Loucy (cell line): Measurements from ENCODE around the gene ENOX1.

Experiments used
- H2AFZ ChIP-seq: fragments of 200-600 bp; sonication (generic); 2 replicates; pipeline ENCODE4 v1.6.0; 2016; ENCODE audit warnings: antibody characterized with exemption, mild to moderate bottlenecking, low read length, moderate library complexity
- H3F3A ChIP-seq: fragments of 200-600 bp; 2 replicates; pipeline ENCODE4 v1.6.0; 2016; ENCODE audit warnings: antibody characterized with exemption, low read depth, mild to moderate bottlenecking
- H3K27me3 ChIP-seq: fragments of 200-600 bp; sonication (generic); 2 replicates; pipeline ENCODE4 v1.6.1; 2014; ENCODE audit warnings: low read length, mild to moderate bottlenecking; ENCODE audit not compliant: insufficient read depth, poor library complexity, severe bottlenecking
- H3K36me3 ChIP-seq: fragments of 200-600 bp; sonication (generic); 2 replicates; pipeline ENCODE4 v1.6.1; 2016; ENCODE audit warnings: low read length; ENCODE audit not compliant: insufficient read depth
- H3K4me1 ChIP-seq: fragments of 200-600 bp; sonication (generic); 2 replicates; pipeline ENCODE4 v1.5.1; 2014; ENCODE audit warnings: low read length, mild to moderate bottlenecking; ENCODE audit not compliant: insufficient read depth, poor library complexity, severe bottlenecking
- H3K4me2 ChIP-seq: fragments of 200-600 bp; sonication (generic); 2 replicates; pipeline ENCODE4 v1.6.0; 2014; ENCODE audit warnings: antibody characterized with exemption, low read length, low read depth, mild to moderate bottlenecking; ENCODE audit not compliant: poor library complexity, severe bottlenecking
- H3K4me3 ChIP-seq: fragments of 200-600 bp; sonication (generic); 2 replicates; pipeline ENCODE4 v1.5.1; 2014; ENCODE audit warnings: low read length, mild to moderate bottlenecking, mixed read lengths; ENCODE audit not compliant: poor library complexity, severe bottlenecking
- H3K79me2 ChIP-seq: fragments of 200-600 bp; sonication (generic); 2 replicates; pipeline ENCODE4 v1.6.1; 2014; ENCODE audit warnings: low read length; ENCODE audit not compliant: insufficient read depth
- H3K9ac ChIP-seq: fragments of 200-600 bp; sonication (generic); 2 replicates; pipeline ENCODE4 v1.6.0; 2014; ENCODE audit warnings: mild to moderate bottlenecking, low read depth, low read length, moderate library complexity; ENCODE audit not compliant: poor library complexity, severe bottlenecking
- H3K9me2 ChIP-seq: fragments of 200-600 bp; sonication (generic); replicated peaks from 2 replicates; pipeline ENCODE4 v1.6.1; 2016; ENCODE audit warnings: low read depth, low read length, mixed read lengths
- H3K9me3 ChIP-seq: fragments of 200-600 bp; sonication (generic); 2 replicates; pipeline ENCODE4 v1.6.1; 2014; ENCODE audit warnings: mild to moderate bottlenecking, antibody characterized with exemption, low read length, low read depth; ENCODE audit not compliant: insufficient read depth
- H4K20me1 ChIP-seq: fragments of 200-600 bp; sonication (generic); 2 replicates; pipeline ENCODE4 v1.6.0; 2014; ENCODE audit warnings: antibody characterized with exemption, low read length, mild to moderate bottlenecking; ENCODE audit not compliant: insufficient read depth, poor library complexity, severe bottlenecking
- EZH2phosphoT487 ChIP-seq: fragments of 200-600 bp; IDR thresholded peaks from 2 replicates; pipeline ENCODE4 v1.6.1; 2018; ENCODE audit warnings: antibody characterized with exemption, mild to moderate bottlenecking, moderate library complexity, borderline replicate concordance
- TF ChIP-seq, protein P1 (sequence below): fragments of 200-600 bp; sonication (generic); conservative IDR thresholded peaks from 2 replicates; pipeline ENCODE4 v1.5.1; 2014; ENCODE audit warnings: mild to moderate bottlenecking, antibody characterized with exemption, low read length

ENOX1 gene

DNA sequence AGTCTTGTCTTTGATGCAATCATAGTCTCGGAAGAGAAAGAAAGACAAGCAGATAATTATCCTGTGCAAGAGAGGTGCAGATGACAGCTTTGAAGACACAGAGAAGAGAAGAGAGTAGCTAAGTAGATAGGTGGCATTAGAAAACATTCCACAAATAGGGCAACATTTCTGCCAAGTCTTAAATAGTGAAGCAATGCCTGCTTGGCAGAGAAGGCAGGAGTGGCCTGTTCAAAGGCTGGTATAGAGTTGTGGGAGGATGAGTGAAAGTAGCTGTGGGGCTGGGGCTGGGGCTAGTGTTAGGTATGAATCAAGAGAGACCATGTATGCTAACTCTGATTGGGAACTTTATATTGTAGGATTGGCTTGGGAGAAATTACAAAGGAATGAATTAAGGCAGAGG lies 457.9 kb downstream of the ENOX1 start:
- Histone ChIP-seq H3K36me3 (no peaks in the 10 kb centered on the region), H4K20me1 (no peaks in the 10 kb centered on the region), H3K9ac (no peak overlapping the region), H2AFZ (no peak overlapping the region), H3K4me3 (no peak overlapping the region), H3K79me2 (no peaks in the 10 kb centered on the region), H3K4me1 (peaks cover 4% of the 10 kb centered on the region), H3K9me2 (no peaks in the 10 kb centered on the region), H3F3A (no peaks in the 10 kb centered on the region), H3K4me2 (no peak overlapping the region), H3K9me3 (no peaks in the 10 kb centered on the region), H3K27me3 (no peaks in the 10 kb centered on the region)
- no peak for TF ChIP-seq EZH2phosphoT487
- TF ChIP-seq, protein P1, sequence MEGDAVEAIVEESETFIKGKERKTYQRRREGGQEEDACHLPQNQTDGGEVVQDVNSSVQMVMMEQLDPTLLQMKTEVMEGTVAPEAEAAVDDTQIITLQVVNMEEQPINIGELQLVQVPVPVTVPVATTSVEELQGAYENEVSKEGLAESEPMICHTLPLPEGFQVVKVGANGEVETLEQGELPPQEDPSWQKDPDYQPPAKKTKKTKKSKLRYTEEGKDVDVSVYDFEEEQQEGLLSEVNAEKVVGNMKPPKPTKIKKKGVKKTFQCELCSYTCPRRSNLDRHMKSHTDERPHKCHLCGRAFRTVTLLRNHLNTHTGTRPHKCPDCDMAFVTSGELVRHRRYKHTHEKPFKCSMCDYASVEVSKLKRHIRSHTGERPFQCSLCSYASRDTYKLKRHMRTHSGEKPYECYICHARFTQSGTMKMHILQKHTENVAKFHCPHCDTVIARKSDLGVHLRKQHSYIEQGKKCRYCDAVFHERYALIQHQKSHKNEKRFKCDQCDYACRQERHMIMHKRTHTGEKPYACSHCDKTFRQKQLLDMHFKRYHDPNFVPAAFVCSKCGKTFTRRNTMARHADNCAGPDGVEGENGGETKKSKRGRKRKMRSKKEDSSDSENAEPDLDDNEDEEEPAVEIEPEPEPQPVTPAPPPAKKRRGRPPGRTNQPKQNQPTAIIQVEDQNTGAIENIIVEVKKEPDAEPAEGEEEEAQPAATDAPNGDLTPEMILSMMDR, result no peak

DNA sequence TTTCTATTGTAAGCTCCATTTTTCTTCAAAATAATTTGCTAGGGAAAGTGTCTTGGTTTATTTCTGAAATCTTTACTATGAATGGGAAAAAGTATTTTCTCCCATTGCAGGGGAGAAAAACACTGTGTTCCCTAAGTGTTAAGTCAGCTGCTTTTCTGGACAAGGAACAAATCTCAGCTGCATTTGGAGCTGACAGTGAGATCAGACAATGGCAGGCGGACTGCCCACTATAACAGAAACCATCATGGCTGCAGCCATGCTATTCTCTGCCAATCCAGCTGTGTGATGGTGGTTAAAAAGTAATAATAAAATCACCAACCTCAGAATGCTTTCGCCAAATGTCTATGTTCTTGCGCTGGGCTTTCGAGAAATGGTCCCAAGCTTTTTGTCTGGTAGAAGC lies 460.7 kb downstream of the ENOX1 start:
- Histone ChIP-seq H2AFZ (no peak overlapping the region), H3K4me1 (peaks cover 4% of the 10 kb centered on the region), H3K9me3 (no peaks in the 10 kb centered on the region), H3F3A (no peaks in the 10 kb centered on the region), H3K4me3 (no peak overlapping the region), H3K4me2 (no peak overlapping the region), H4K20me1 (no peaks in the 10 kb centered on the region), H3K79me2 (no peaks in the 10 kb centered on the region), H3K36me3 (no peaks in the 10 kb centered on the region), H3K9ac (no peak overlapping the region), H3K9me2 (no peaks in the 10 kb centered on the region), H3K27me3 (no peaks in the 10 kb centered on the region)
- TF ChIP-seq EZH2phosphoT487, result no peak
- TF ChIP-seq, protein P1, result no peak

GRCh38 chr13:43325636-43326035 lies 461.1 kb downstream of the ENOX1 start:
- Histone ChIP-seq H3K4me1 (peaks cover 4% of the 10 kb centered on the region), H3K27me3 (no peaks in the 10 kb centered on the region), H4K20me1 (no peaks in the 10 kb centered on the region), H3K9me3 (no peaks in the 10 kb centered on the region), H3F3A (no peaks in the 10 kb centered on the region), H2AFZ (no peak overlapping the region), H3K9ac (no peak overlapping the region), H3K9me2 (no peaks in the 10 kb centered on the region), H3K4me2 (no peak overlapping the region), H3K4me3 (no peak overlapping the region), H3K36me3 (no peaks in the 10 kb centered on the region), H3K79me2 (no peaks in the 10 kb centered on the region)
- TF ChIP-seq, protein P1, result no peak
- no peak for TF ChIP-seq EZH2phosphoT487
